Adrenal gland (tissue), 12 donors: Measurements from ENCODE around the gene BMAL1. TPM values are rescaled to one million over a fixed set of nuclear protein-coding genes. Genes with fewer than 3 reads are reported as not detected.

Experiments used
- DNase-seq, 7 donors: peaks; one replicate each; pipeline ENCODE4 v3.0.0-alpha.2; 2019 to 2020
- H3K27ac ChIP-seq, 5 donors: fragments of 200-600 bp; sonication (generic) in 4 of 5; 1 replicate in 3 of 5; 2 replicates in 2 of 5; pipeline versions ENCODE4 v1.5.1 to v1.8.0; 2016 to 2020; ENCODE audit warnings: mild to moderate bottlenecking in 1 of 5
- H3K27me3 ChIP-seq: fragments of 200-600 bp; 2 replicates; pipeline ENCODE4 v1.8.0; 2021
- H3K36me3 ChIP-seq, 2 donors: fragments of 200-600 bp; replicated peaks in 1 of 2; 1 replicate in 1 of 2; 2 replicates in 1 of 2; pipeline versions ENCODE4 v1.5.1 to v1.8.0; 2018 to 2022
- H3K4me1 ChIP-seq, 2 donors: fragments of 200-600 bp; replicated peaks in 1 of 2; 1 replicate in 1 of 2; 2 replicates in 1 of 2; pipeline versions ENCODE4 v1.5.1 to v1.8.0; 2018 to 2021
- H3K4me3 ChIP-seq, 4 donors: fragments of 200-600 bp; sonication (generic) in 3 of 4; one replicate each; pipeline ENCODE4 v1.5.1; 2016 to 2018
- H3K9me3 ChIP-seq, 3 donors: fragments of 200-600 bp; sonication (generic) in 1 of 3; replicated peaks in 1 of 3; 1 replicate in 2 of 3; 2 replicates in 1 of 3; pipeline versions ENCODE4 v1.5.1 to v1.8.0; 2016 to 2021
- POLR2A ChIP-seq, 2 donors: fragments of 450-650 bp; IDR thresholded peaks; one replicate each; pipeline ENCODE4 v1.6.1; 2017; ENCODE audit warnings: antibody characterized with exemption in 2 of 2, mild to moderate bottlenecking in 2 of 2, moderate library complexity in 1 of 2
- WGBS, 4 donors: extraction: QIAGEN DNeasy Blood & Tissue Kit in 2 of 4; methylation state at CpG; one replicate each; pipeline versions ENCODE4 v1.1.5 to v1.1.7; 2013 to 2017; 5-methylcytosine and 5-hydroxymethylcytosine counted together
- intact Hi-C, 2 donors: fragments of 100-400 bp; cut with DNase I; formaldehyde crosslinking; loops; one replicate each; pipeline versions ENCODE4 v1.14.1 to v1.15.0; 2022 to 2023
- polyA plus RNA-seq, 3 donors: library from polyadenylated mRNA; stranded (reverse); fragments of 200-250 nt in 2 of 3; fragments of 350-450 nt in 1 of 3; fragmentation: Illumina TruSeq in 1 of 3; extraction: RNeasy Lipid Tissue Mini Kit (QIAGEN cat#74804) in 1 of 3; gene quantifications; one replicate each; pipeline ENCODE4 v1.2.3, GENCODE V29; 2013 to 2014
- total RNA-seq, 9 donors: library from RNA; depleted of rRNA in 4 of 9; stranded (reverse); fragments of >200 nt in 4 of 9; fragments of 120-200 nt in 1 of 9; fragmentation: NEBNext Ultra II Directional in 1 of 9; extraction: Animal tissue kit (Norgen Biotek cat#: 25700) in 1 of 9; gene quantifications; one replicate each; pipeline versions ENCODE4 v1.1.0 to v1.2.4, GENCODE V29; 2013 to 2023
- TF ChIP-seq, protein P1 (sequence below), 6 experiments: fragments of 450-650 bp in 4 of 6; fragments of 200-600 bp in 2 of 6; sonication (generic) in 1 of 6; IDR thresholded peaks; 1 replicate in 5 of 6; 2 replicates in 1 of 6; pipeline versions ENCODE4 v1.5.1 to v1.8.0; 2016 to 2021; ENCODE audit warnings: antibody characterized with exemption in 6 of 6, mild to moderate bottlenecking in 2 of 6, moderate library complexity in 1 of 6
- donor health status: healthy with polysubstance abuse.
- donor health status: Bipolar disorder and iron deficiency.
- donor health status: DM: yes; HTN: yes; CAD: no.
- donor health status: DM: no; HTN: no; CAD: no.
- donor health status: DM: no; HTN: no; CAD: no.
- donor health status: DM: yes; HTN: yes; CAD: no.

BMAL1 gene
- total and polyA plus RNA-seq, 12 donors, result 13.9 to 80.3 (median 34.3) TPM

DNA sequence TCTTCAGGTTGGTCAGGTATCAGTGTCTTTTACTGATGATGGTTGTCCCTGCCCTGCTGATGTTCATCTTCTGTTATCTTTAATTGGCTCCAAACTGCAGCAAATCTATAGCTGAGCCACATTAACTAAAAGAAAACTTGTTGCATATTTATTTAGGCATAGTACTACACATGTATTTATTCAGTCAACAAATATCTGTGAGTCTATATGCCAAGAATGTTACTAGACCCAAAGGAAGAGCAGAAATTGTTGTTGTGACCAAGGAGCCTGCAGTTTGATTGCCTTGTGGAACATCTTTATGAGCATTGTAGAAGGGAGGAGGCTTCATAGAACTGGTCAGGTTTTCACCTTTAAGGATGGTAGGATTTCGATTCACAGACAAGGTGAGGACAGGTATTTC, 10.1 kb downstream of the BMAL1 start:
- H3K9me3 ChIP-seq, result no peaks in the 10 kb centered on the region

DNA sequence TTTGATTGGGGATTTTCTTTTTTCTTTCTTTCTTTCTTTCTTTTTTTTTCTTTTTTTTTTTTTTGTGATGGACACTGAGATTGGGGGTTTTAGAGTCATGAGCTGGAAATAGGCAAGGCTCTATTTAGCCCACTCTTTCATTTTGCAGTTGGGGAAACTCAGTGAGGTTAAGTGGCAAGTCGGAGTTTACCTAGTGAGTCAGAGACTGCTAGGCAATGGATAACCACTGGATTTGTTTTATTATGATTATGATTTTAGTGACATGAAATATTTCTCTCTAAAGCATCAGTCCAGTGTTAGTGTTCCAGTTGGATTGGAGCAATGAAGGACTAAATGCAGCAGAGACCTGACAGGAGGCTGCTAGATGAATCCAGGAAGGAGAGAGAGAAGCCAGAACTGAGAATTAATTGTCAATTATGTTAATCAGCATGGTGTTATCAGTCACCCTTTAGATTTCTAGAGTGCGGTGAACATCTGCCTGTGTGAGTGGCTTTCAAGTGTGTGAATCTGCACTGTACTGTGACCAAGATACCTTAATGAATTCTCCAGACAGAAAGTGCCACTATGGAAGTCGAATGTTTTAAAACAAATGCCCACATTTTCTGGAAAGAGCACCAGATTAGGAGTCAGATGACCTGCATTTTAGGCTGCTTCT, 10.9 kb downstream of the BMAL1 start:
- peaks cover 7 to 21% of the 10 kb centered on the region in 2 donors for H3K4me1 ChIP-seq
- 74 to 92% (median 84%) methylated on average over 3 of the region's 3 CpGs for WGBS, 4 donors
- intact Hi-C loops, result no loop called here

More for the DNA sequence above, 10.1 kb downstream of the BMAL1 start:
- H3K27ac ChIP-seq, result no peak overlapping the region
- no peak for DNase-seq
- intact Hi-C loops, result no loop called here
- WGBS, 4 donors, result 82 to 95% (median 92%) methylated on average over 1 of the region's 1 CpG
- no peaks in the 10 kb centered on the region for H3K36me3 ChIP-seq
- H3K27me3 ChIP-seq, result no peaks in the 10 kb centered on the region
- TF ChIP-seq, protein P1, sequence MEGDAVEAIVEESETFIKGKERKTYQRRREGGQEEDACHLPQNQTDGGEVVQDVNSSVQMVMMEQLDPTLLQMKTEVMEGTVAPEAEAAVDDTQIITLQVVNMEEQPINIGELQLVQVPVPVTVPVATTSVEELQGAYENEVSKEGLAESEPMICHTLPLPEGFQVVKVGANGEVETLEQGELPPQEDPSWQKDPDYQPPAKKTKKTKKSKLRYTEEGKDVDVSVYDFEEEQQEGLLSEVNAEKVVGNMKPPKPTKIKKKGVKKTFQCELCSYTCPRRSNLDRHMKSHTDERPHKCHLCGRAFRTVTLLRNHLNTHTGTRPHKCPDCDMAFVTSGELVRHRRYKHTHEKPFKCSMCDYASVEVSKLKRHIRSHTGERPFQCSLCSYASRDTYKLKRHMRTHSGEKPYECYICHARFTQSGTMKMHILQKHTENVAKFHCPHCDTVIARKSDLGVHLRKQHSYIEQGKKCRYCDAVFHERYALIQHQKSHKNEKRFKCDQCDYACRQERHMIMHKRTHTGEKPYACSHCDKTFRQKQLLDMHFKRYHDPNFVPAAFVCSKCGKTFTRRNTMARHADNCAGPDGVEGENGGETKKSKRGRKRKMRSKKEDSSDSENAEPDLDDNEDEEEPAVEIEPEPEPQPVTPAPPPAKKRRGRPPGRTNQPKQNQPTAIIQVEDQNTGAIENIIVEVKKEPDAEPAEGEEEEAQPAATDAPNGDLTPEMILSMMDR (IDR thresholded peaks at IDR 0.05), result no peak
- TF ChIP-seq POLR2A (IDR thresholded peaks at IDR 0.05), result no peak
- H3K4me1 ChIP-seq, result peaks cover 7 to 17% of the 10 kb centered on the region in 2 donors
- no peak overlapping the region for H3K4me3 ChIP-seq

DNA sequence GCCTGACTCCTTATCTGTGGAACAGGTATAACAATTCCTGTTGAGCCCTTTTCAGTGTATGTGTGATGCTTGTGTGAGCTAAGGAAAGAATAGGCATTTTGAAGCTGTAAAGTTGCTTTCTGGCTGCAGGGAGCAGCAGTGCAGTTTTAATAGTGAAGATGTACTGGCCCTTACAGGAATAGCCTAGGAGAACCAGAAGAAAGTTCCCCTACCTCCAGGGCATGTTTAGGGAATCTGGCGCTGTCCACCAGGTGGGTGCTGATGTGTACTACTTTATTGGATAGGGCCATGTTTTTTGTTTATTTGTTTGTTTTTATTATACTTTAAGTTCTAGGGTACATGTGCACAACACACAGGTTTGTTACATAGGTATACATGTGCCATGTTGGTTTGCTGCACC, 11.5 kb downstream of the BMAL1 start:
- Histone ChIP-seq H3K9me3 (no peaks in the 10 kb centered on the region), H3K27me3 (no peaks in the 10 kb centered on the region), H3K36me3 (no peaks in the 10 kb centered on the region), H3K4me1 (peaks cover 7 to 25% of the 10 kb centered on the region in 2 donors), H3K27ac (no peak overlapping the region), H3K4me3 (no peak overlapping the region)
- 69 to 100% (median 95%) methylated on average over 1 of the region's 1 CpG for WGBS, 4 donors
- DNase-seq, result peak in 2 of 7 donors; percentile 18 to 44
- TF ChIP-seq, protein P1 (IDR thresholded peaks at IDR 0.05), result no peak
- intact Hi-C loops, result no loop called here

More for the DNA sequence above, 10.9 kb downstream of the BMAL1 start:
- Histone ChIP-seq H3K27ac (no peak overlapping the region), H3K4me3 (no peak overlapping the region), H3K27me3 (no peaks in the 10 kb centered on the region), H3K9me3 (no peaks in the 10 kb centered on the region), H3K36me3 (no peaks in the 10 kb centered on the region)
- TF ChIP-seq POLR2A (IDR thresholded peaks at IDR 0.05), result no peak
- TF ChIP-seq, protein P1 (IDR thresholded peaks at IDR 0.05), result no peak
- DNase-seq, result no peak

DNA sequence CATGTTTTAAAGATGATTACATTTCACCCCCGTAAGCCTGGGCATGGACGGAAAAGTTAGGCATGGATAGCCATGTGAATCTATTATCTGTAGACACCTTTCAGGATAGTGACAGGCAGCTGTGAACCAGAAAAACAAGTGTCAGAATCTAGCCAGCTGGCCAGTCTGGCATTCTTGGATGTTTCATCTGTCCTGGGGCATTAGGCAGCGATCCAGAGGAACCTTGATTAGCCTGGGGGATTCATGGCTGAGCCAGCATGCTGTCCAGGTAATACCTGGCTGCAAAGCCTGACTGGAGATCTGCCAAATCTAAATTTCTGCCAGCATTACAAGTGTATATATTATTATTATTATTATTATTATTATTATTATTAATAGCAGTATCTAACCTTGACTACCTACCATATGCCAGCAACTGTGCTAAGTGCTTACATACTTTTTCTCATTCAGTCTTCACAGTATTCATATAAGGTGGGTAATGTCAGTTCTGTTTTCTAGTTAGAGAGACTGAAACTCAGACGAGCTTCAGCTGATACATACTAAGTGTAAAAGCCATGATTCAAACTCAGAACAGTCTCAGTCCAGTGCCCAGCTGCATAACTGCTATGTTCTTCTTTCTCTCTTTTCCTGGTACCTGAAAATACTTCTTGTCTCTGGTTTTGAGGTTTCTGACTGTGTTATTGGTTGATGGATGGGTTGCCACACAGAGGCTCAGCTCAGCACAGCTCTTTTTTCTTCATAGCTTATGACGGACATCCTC, 12.8 kb downstream of the BMAL1 start:
- no peaks in the 10 kb centered on the region for H3K27me3 ChIP-seq
- no peak overlapping the region for H3K4me3 ChIP-seq
- 71 to 75% (median 74%) methylated on average over 5 of the region's 5 CpGs for WGBS, 4 donors
- no peak overlapping the region for H3K27ac ChIP-seq
- no peak for DNase-seq
- TF ChIP-seq, protein P1 (IDR thresholded peaks at IDR 0.05), result no peak
- no peak for TF ChIP-seq POLR2A (IDR thresholded peaks at IDR 0.05)
- H3K4me1 ChIP-seq, result peaks cover 7 to 35% of the 10 kb centered on the region in 2 donors
- no peaks in the 10 kb centered on the region for H3K36me3 ChIP-seq
- intact Hi-C loops, result no loop called here
- no peaks in the 10 kb centered on the region for H3K9me3 ChIP-seq
